Measurements from ENCODE around the gene PCSK6. TPM values are rescaled to one million over a fixed set of nuclear protein-coding genes. Genes with fewer than 3 reads are reported as not detected.

PCSK6 gene
- total RNA-seq, 4 donors from 2014 or later = 9.7 to 20.5 (median 13.1) TPM

DNA sequence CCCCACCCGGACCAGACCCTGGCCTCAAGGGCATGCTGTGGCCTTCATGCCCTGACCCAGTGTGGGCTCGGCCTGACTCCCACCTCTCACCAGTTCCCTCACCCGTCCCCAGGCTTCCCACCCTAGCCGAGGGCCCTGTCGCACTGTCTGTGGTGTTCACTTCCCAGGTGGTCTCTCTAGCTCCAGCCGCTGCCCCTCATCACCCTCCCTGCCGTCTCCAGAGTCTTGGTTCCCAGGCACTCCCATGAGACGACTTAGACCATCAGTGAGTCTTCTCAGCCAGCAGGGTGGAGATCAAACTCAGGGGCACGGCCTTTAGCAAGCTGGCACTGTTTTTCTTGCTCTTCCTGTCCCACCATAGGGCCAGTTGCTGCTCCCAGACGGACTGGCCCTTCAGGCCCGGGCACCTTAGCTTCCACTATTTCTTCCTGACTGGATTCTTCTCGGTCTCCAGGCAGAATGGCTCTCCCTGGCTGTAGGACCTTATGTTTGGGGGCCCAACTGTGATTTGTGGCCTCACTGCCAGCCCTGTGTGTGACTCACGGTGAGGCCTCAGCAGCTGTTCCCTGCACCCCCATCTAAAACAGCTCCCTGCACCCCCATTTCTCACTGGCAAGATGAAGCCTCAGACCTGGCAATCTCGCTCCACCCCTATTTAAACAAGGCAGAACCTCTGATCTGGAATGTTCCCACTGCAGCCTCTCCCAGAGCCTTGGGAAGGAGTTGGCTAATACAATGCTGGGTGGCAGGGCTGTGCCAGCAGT is 9.4 kb upstream of the PCSK6 start:
- ATAC-seq (ENCODE audit: low FRiP score) (no peak), DNase-seq (ENCODE audit: low spot score) (no peak)
- TF ChIP-seq CTCF (IDR thresholded peaks at IDR 0.05) = no peak

DNA sequence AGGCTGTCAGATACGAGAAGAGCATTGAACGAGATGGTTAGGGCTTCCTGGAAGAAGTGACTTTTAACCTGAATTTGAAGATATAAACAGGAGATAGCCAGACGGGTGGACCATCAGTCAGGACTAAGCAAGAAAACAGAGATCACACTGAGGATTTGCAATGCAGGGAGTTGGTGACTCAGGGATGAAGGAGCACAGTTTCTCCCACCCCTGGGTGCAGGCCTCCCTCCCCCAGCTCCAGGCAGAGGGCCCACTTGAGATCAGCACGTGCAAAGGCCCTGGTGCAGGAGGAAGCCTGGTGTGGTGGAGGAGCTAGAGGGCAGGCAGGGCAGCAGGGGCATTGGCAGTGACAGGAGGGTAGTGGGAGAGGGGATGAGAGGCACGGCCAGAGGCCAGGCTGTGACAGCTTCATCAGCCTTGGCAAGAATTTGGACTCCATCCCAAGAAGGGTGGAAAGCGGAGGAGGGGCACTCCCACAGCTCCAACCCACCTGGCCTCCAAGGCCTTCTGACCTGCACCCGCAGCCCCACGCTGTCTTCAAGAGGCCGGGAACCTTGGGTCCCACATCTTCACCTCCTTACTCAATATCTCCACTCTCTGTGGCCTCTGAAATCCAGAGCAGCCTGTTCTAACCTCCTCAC is 8.7 kb upstream of the PCSK6 start:
- ATAC-seq (ENCODE audit: low FRiP score) = no peak
- no peak for TF ChIP-seq CTCF (IDR thresholded peaks at IDR 0.05)
- no peak for DNase-seq (ENCODE audit: low spot score)

DNA sequence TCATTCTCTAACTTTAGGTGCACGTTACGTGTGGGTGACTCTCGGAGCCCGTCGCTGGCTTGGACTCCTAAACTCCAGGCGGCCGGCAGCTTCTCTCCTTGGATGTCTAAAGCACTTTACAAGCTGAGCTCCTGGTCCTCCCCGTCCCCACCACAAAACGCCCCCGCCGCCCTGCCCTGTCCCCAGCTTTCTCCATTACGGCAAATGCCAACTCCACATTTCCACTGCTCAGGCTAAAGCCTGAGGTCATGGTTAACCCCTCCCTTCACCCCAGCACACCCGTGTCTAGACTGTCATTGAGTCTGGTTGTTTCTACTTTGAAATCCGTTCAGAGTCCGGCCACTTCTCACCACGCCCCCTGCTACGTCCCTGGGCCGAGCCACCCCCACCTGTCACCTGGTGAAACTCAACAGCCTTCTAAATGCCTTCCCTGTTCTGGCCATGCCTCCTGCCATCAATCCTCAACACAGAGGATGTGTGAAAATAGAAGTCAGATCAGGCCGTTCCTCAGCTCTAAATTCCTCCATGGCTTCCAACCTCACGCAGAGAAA is 8.1 kb upstream of the PCSK6 start:
- ATAC-seq (ENCODE audit: low FRiP score) (no peak), DNase-seq (ENCODE audit: low spot score) (no peak)
- no peak for TF ChIP-seq CTCF (IDR thresholded peaks at IDR 0.05)

DNA sequence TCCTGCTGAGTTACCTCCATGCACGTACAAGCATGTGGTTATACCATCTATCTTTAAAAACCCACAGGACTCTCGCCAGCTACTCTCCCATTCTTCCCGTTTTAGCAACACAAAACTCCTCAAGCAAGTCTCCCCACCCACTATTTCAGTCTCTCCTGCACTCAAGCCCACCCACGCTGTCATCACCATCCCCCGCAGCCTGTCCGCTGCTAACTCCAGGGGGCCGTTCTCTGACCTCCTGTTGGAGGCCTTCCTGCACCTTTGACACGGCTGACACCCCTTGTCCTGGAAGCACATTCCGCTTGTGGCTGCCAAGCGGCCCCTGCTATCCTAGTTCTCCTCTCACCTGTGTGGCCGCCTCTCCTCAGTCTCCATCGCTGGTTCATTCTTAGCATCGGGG is 7.5 kb upstream of the PCSK6 start:
- ATAC-seq (ENCODE audit: low FRiP score) (no peak), DNase-seq (ENCODE audit: low spot score) (no peak)
- TF ChIP-seq CTCF (IDR thresholded peaks at IDR 0.05) = no peak

GRCh38 chr15:101496198-101496986 is 6.9 kb upstream of the PCSK6 start:
- ATAC-seq (ENCODE audit: low FRiP score) (no peak), DNase-seq (ENCODE audit: low spot score) (no peak)
- TF ChIP-seq CTCF (IDR thresholded peaks at IDR 0.05) = no peak

GRCh38 chr15:101495334-101496197 is 6.1 kb upstream of the PCSK6 start:
- no peak for DNase-seq (ENCODE audit: low spot score)
- ATAC-seq (ENCODE audit: low FRiP score) = no peak
- TF ChIP-seq CTCF (IDR thresholded peaks at IDR 0.05) = no peak

Data from omental fat pad (tissue), 4 donors.